Upper lobe of left lung (tissue), 6 donors: Measurements from ENCODE around the gene CFAP97. TPM values are rescaled to one million over a fixed set of nuclear protein-coding genes. Genes with fewer than 3 reads are reported as not detected.
"Not testable (repeated sequence)": the region's sequence is repeated elsewhere in the genome, so short reads cannot be mapped to it uniquely, and the experiment has no call there.

Experiments
- ATAC-seq, 2 donors: fragments of 200-7000 bp; cut with Tn5 transposase; one replicate each; pipeline ENCODE4 v1.9.1; 2022; ENCODE audit warnings: mild to moderate bottlenecking in 2 of 2, moderate library complexity in 2 of 2; ENCODE audit not compliant: low FRiP score in 2 of 2
- DNase-seq, 2 donors: peaks; one replicate each; pipeline ENCODE4 v3.0.0-alpha.2; 2019 to 2020
- H3K27ac ChIP-seq, 4 donors: fragments of 200-600 bp; sonication (generic); one replicate each; pipeline ENCODE4 v1.5.1; 2016 to 2019
- H3K27me3 ChIP-seq, 4 donors: fragments of 200-600 bp; sonication (generic); one replicate each; pipeline ENCODE4 v1.5.1; 2017 to 2019
- H3K36me3 ChIP-seq, 4 donors: fragments of 200-600 bp; sonication (generic); one replicate each; pipeline ENCODE4 v1.5.1; 2016 to 2019
- H3K4me1 ChIP-seq, 4 donors: fragments of 200-600 bp; sonication (generic); one replicate each; pipeline ENCODE4 v1.5.1; 2018 to 2019
- H3K4me3 ChIP-seq, 4 donors: fragments of 200-600 bp; sonication (generic); one replicate each; pipeline ENCODE4 v1.5.1; 2017 to 2019; ENCODE audit warnings: mild to moderate bottlenecking in 2 of 4, moderate library complexity in 1 of 4
- H3K9me3 ChIP-seq, 4 donors: fragments of 200-600 bp; sonication (generic); one replicate each; pipeline ENCODE4 v1.5.1; 2018 to 2019
- CTCF ChIP-seq, 6 experiments: fragments of 450-650 bp in 4 of 6; fragments of 200-600 bp in 2 of 6; sonication (generic) in 2 of 6; IDR thresholded peaks; one replicate each; pipeline ENCODE4 v1.5.1; 2016 to 2019; ENCODE audit warnings: antibody characterized with exemption in 6 of 6
- EP300 ChIP-seq, 4 donors: sonication (generic); formaldehyde crosslinking; IDR thresholded peaks; one replicate each; pipeline ENCODE4 v1.5.1; 2017; ENCODE audit warnings: antibody characterized with exemption in 4 of 4, control low read depth in 2 of 4
- POLR2A ChIP-seq, 4 donors: fragments of 450-650 bp; IDR thresholded peaks; one replicate each; pipeline ENCODE4 v1.5.1; 2016 to 2017; ENCODE audit warnings: antibody characterized with exemption in 4 of 4, mild to moderate bottlenecking in 2 of 4
- POLR2AphosphoS5 ChIP-seq, 2 donors: sonication (generic); formaldehyde crosslinking; IDR thresholded peaks; one replicate each; pipeline ENCODE4 v1.5.1; 2017; ENCODE audit warnings: antibody characterized with exemption in 2 of 2
- WGBS, 2 donors: methylation state at CpG; one replicate each; pipeline ENCODE4 v1.1.5; 2017 to 2018; 5-methylcytosine and 5-hydroxymethylcytosine counted together
- total RNA-seq, 6 donors: library from RNA; depleted of rRNA in 4 of 6; stranded (reverse); fragments of >200 nt in 4 of 6; gene quantifications; one replicate each; pipeline versions ENCODE4 v1.1.0 to v1.2.1, GENCODE V29; 2016 to 2021
- donor health status: DM: no; HTN: no; CAD: no; lungs with moderate emphysema.
- donor health status: DM: no; HTN: yes; CAD: no; lungs with severe emphysema.

Gene CFAP97
- total RNA-seq, 6 donors from 2014 or later, result 12.3 to 42.9 (median 24.0) TPM

DNA sequence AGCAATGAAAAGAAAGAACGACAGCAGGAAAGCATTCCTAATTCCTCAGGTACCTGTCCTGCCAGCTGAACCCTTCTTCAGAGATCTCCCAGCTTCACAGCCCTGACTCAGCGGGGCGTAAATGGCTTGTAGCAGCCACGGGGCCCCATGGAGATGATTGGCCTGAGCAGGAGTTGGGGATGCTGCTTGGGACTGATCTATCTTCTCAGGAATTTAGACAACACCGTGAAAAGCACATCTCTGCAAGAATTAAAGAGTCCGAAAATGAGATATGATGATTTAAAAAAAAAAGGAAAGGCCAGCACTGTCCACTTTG is 83.2 kb downstream of the CFAP97 start:
- H3K4me3 ChIP-seq, result no peak overlapping the region
- DNase-seq, result no peak
- no peak for ATAC-seq
- H3K9me3 ChIP-seq, result no peaks in the 10 kb centered on the region
- no peak for TF ChIP-seq POLR2A (IDR thresholded peaks at IDR 0.05)
- no peak for TF ChIP-seq EP300 (IDR thresholded peaks at IDR 0.05)
- no peak for TF ChIP-seq POLR2AphosphoS5 (IDR thresholded peaks at IDR 0.05)
- TF ChIP-seq CTCF (IDR thresholded peaks at IDR 0.05), result no peak
- peaks cover 0 to 4% (median 0%) of the 10 kb centered on the region in 4 donors for H3K4me1 ChIP-seq
- no peak overlapping the region for H3K27ac ChIP-seq
- no peaks in the 10 kb centered on the region for H3K27me3 ChIP-seq
- no peaks in the 10 kb centered on the region for H3K36me3 ChIP-seq
- WGBS, 2 donors, result 75 to 86% methylated on average over 6 of the region's 6 CpGs

- Histone ChIP-seq H3K4me3 (no peak overlapping the region), H3K36me3 (no peaks in the 10 kb centered on the region), H3K4me1 (peaks cover 0 to 4% (median 0%) of the 10 kb centered on the region in 4 donors), H3K27ac (no peak overlapping the region), H3K9me3 (no peaks in the 10 kb centered on the region), H3K27me3 (no peaks in the 10 kb centered on the region)
- DNase-seq (no peak), ATAC-seq (no peak)
- TF ChIP-seq POLR2A (IDR thresholded peaks at IDR 0.05) (no peak), CTCF (IDR thresholded peaks at IDR 0.05) (no peak), POLR2AphosphoS5 (IDR thresholded peaks at IDR 0.05) (no peak), EP300 (IDR thresholded peaks at IDR 0.05) (no peak)
- 66 to 73% methylated on average over 3 of the region's 3 CpGs for WGBS, 2 donors
Observed at GRCh38 chr4:185119927-185120630, 83.7 kb downstream of the CFAP97 start.

DNA sequence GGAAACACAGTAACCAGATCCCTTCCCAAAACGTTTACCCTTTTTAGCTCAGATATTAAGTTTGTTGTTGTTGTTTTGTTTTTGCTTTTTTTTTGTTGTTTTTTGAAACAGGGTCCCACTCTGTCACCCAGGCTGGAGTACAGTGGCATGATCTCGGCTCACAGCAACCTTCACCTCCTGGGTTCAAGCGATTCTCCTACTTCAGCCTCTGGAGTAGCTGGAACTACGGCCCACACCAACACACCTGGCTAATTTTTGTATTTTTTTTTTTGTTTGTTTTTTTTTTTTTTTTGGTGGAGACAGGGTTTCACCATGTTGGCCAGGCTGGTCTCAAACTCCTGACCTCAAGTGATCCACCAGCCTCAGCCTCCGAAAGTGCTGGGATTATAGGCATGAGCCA is 84.3 kb downstream of the CFAP97 start:
- H3K4me1 ChIP-seq, H3K36me3 ChIP-seq, DNase-seq, H3K4me3 ChIP-seq, H3K27me3 ChIP-seq, H3K27ac ChIP-seq, H3K9me3 ChIP-seq, ATAC-seq: not testable (repeated sequence)
- WGBS, 2 donors, result 86 to 88% methylated on average over 5 of the region's 5 CpGs

DNA sequence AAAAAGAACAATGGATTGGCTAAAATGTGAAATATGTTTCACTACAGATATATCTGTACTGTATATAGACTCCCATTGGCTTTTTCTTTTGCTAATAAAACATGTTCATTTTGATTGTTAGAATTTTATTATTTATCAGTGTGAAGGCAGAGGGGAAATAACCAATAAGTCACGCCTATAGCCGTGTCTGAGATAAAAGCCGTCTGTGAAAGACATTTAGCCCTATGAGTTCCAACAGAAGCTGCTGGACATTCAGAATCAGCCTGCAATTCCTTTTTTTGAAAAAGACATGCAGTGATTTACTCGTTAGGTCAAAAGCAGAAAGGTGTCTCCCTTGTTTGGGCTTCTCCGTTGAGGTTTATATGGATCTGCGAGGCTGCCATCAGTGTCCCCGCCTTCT is 84.9 kb downstream of the CFAP97 start:
- Histone ChIP-seq H3K36me3 (no peaks in the 10 kb centered on the region), H3K9me3 (no peaks in the 10 kb centered on the region), H3K4me1 (peaks cover 0 to 4% (median 0%) of the 10 kb centered on the region in 4 donors), H3K27ac (no peak overlapping the region), H3K27me3 (no peaks in the 10 kb centered on the region), H3K4me3 (no peak overlapping the region)
- 85 to 86% methylated on average over 7 of the region's 7 CpGs for WGBS, 2 donors
- ATAC-seq (no peak), DNase-seq (no peak)
- TF ChIP-seq POLR2A (IDR thresholded peaks at IDR 0.05) (no peak), CTCF (IDR thresholded peaks at IDR 0.05) (no peak), POLR2AphosphoS5 (IDR thresholded peaks at IDR 0.05) (no peak), EP300 (IDR thresholded peaks at IDR 0.05) (no peak)

DNA sequence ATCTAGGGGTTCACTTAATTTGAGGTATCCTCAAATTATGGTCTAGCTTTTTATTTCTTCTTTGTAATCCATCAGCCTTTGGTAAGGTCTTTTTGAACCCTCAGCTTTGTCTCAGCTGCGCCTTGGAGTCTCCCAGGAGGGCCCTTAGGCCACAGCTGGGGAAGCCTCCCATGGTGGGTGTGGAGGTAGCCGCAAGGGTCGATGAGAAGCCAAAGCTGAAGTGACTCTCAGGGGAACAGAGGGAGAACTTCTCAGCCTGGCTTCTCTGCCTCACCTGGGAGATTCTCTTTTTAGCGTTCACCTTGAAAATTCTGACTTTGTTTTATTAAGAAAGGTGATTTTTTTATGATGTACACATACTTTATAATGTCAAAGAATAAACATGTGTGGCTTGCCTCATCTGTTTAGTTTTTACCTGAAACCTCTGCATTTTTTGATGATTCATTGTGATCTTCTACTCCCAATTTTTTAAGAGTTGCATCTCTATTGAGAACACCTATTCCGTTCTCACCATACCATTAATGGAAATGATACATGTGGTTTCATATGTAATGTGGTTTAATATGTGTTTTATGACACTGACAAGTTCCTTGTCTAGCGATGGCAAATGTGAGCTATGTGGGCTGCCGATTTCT is 86.4 kb downstream of the CFAP97 start:
- DNase-seq (no peak), ATAC-seq (no peak)
- Histone ChIP-seq H3K9me3 (no peaks in the 10 kb centered on the region), H3K27ac (no peak overlapping the region), H3K27me3 (no peaks in the 10 kb centered on the region), H3K36me3 (no peaks in the 10 kb centered on the region), H3K4me3 (no peak overlapping the region), H3K4me1 (peaks cover 1 to 5% (median 4%) of the 10 kb centered on the region in 4 donors)
- 89 to 90% methylated on average over 7 of the region's 7 CpGs for WGBS, 2 donors
- TF ChIP-seq EP300 (IDR thresholded peaks at IDR 0.05), result no peak
- no peak for TF ChIP-seq CTCF (IDR thresholded peaks at IDR 0.05)
- no peak for TF ChIP-seq POLR2A (IDR thresholded peaks at IDR 0.05)
- TF ChIP-seq POLR2AphosphoS5 (IDR thresholded peaks at IDR 0.05), result no peak
